CD4-positive, CD25-positive, alpha-beta regulatory T cell (primary cell): ENCODE data around the gene GSG1. TPM values are rescaled to one million over a fixed set of nuclear protein-coding genes. Genes with fewer than 3 reads are reported as not detected.
A peak's percentile ranks its signal among the peaks of the same experiment; 100 is the strongest.

Source experiments
- ATAC-seq, 2 donors: fragments of 150-1000 bp; cut with Tn5 transposase; one replicate each; pipeline ENCODE4 v1.10.0; 2021; ENCODE audit warnings: low read depth in 2 of 2, moderate number of reproducible peaks in 2 of 2, moderate library complexity in 1 of 2
- DNase-seq, 3 donors: peaks; one replicate each; pipeline versions ENCODE4 v3.0.0 to v3.0.0-alpha.2; 2012 to 2022; ENCODE audit warnings: mixed read lengths in 1 of 3
- H3K27ac ChIP-seq: one replicate; pipeline ENCODE4 v1.7.0; 2013; ENCODE audit warnings: mild to moderate bottlenecking, low read length; ENCODE audit not compliant: insufficient read depth, poor library complexity, severe bottlenecking
- H3K27me3 ChIP-seq: one replicate; pipeline ENCODE4 v1.7.0; 2013; ENCODE audit warnings: low read length; ENCODE audit not compliant: control insufficient read depth, insufficient read depth
- H3K36me3 ChIP-seq: one replicate; pipeline ENCODE4 v1.7.0; 2013; ENCODE audit warnings: mild to moderate bottlenecking, low read length, moderate library complexity; ENCODE audit not compliant: control insufficient read depth, insufficient read depth
- H3K4me1 ChIP-seq: 2 replicates; pipeline ENCODE4 v1.7.0; 2013; ENCODE audit warnings: mild to moderate bottlenecking, low read length; ENCODE audit not compliant: insufficient read depth, control insufficient read depth, poor library complexity, severe bottlenecking
- H3K4me3 ChIP-seq: one replicate; pipeline ENCODE4 v1.7.0; 2013; ENCODE audit warnings: low read depth, mild to moderate bottlenecking, low read length, moderate library complexity
- H3K9me3 ChIP-seq, 2 experiments: 1 replicate in 1 of 2; 2 replicates in 1 of 2; pipeline ENCODE4 v1.7.0; 2013; ENCODE audit warnings: low read length in 2 of 2, mild to moderate bottlenecking in 1 of 2, moderate library complexity in 1 of 2; ENCODE audit not compliant: control insufficient read depth in 2 of 2
- H3K27ac Mint-ChIP-seq, 3 donors: one replicate each; pipeline ENCODE4 v1.8.0; 2020 to 2022; ENCODE audit warnings: mild to moderate bottlenecking in 3 of 3, mixed read lengths in 3 of 3, moderate library complexity in 2 of 3
- H3K27me3 Mint-ChIP-seq: one replicate; pipeline ENCODE4 v1.8.0; 2022; ENCODE audit warnings: mild to moderate bottlenecking, mixed read lengths
- H3K36me3 Mint-ChIP-seq: one replicate; pipeline ENCODE4 v1.8.0; 2020; ENCODE audit warnings: mixed read lengths
- H3K4me1 Mint-ChIP-seq, 4 donors: one replicate each; pipeline ENCODE4 v1.8.0; 2020 to 2022; ENCODE audit warnings: mixed read lengths in 4 of 4, mild to moderate bottlenecking in 1 of 4
- H3K4me3 Mint-ChIP-seq, 4 donors: one replicate each; pipeline ENCODE4 v1.8.0; 2020 to 2022; ENCODE audit warnings: mild to moderate bottlenecking in 4 of 4, mixed read lengths in 4 of 4, moderate library complexity in 3 of 4
- H3K9me3 Mint-ChIP-seq, 7 donors: one replicate each; pipeline ENCODE4 v1.8.0; 2020 to 2022; ENCODE audit warnings: mixed read lengths in 7 of 7, mild to moderate bottlenecking in 3 of 7, moderate library complexity in 2 of 7
- polyA plus RNA-seq, 4 donors: library from polyadenylated mRNA; unstranded; fragments of 300-500 nt; fragmentation: Illumina TruSeq; gene quantifications; one replicate each; pipeline ENCODE4 v1.2.3, GENCODE V29; 2021
- total RNA-seq: library from RNA; stranded (reverse); gene quantifications from one replicate; pipeline ENCODE4 v1.2.3, GENCODE V29; 2022

Gene GSG1
- total and polyA plus RNA-seq, 5 donors from 2014 or later = 0.45 TPM; not detected in 4

DNA sequence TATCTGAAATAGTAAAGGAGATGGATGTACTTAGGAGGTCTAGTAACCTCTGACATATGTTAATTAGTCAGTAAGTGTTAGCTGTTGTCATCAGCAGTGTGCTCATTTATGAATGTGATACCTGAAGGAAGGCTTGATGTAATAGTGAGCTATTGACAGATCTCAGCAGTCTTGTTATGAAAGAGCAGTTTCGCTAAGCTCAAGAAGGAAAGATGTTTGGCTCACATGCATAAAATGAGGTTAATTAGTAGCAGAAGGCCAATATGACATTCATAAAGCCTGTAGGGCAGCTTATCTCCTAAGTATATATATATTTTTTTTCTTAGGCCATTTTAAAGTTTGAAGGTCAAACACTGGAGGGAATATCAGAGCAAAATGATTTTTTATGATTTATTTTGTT, 56.5 kb downstream of the GSG1 start:
- no peak overlapping the region for H3K27ac Mint-ChIP-seq
- H3K27me3 Mint-ChIP-seq = peaks cover 20% of the 10 kb centered on the region
- H3K4me3 Mint-ChIP-seq = peak overlapping the region in 2 of 4 donors; percentile 4 to 89
- H3K27me3 ChIP-seq = no peaks in the 10 kb centered on the region
- peaks cover 8% of the 10 kb centered on the region for H3K4me1 ChIP-seq
- H3K36me3 ChIP-seq = no peaks in the 10 kb centered on the region
- no peaks in the 10 kb centered on the region for H3K9me3 ChIP-seq
- H3K9me3 Mint-ChIP-seq = no peaks in the 10 kb centered on the region
- H3K27ac ChIP-seq = no peak overlapping the region
- DNase-seq = peak in 1 of 3 donors; percentile 20
- no peak overlapping the region for H3K4me3 ChIP-seq
- peaks cover 6 to 24% (median 15%) of the 10 kb centered on the region in 4 donors for H3K4me1 Mint-ChIP-seq
- no peak for ATAC-seq
- no peaks in the 10 kb centered on the region for H3K36me3 Mint-ChIP-seq

DNA sequence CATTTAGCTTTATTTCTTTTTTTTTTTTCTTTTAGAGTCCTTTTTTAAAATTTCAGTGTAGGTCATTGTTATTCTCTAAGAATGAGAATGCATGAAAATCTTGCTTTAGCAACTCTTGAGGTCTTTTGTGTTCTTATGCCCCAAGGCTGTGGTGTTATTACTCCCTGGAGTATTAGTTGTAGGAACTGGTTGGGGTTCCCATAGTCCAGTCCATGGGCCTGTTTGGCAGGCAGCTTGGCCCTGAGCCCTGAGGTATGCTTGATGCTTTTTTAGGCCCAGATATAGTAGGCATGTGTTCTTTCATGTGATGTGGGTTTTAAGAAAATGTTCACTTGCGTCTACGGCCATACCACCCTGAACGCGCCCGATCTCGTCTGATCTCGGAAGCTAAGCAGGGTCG, 57.7 kb downstream of the GSG1 start:
- Histone ChIP-seq H3K27me3 (no peaks in the 10 kb centered on the region), H3K4me1 (peaks cover 8% of the 10 kb centered on the region), H3K36me3 (no peaks in the 10 kb centered on the region), H3K4me3 (no peak overlapping the region), H3K27ac (no peak overlapping the region), H3K9me3 (no peaks in the 10 kb centered on the region)
- Mint-ChIP-seq H3K9me3 (peaks cover 0 to 2% (median 0%) of the 10 kb centered on the region in 7 donors), H3K27ac (peak overlapping the region in 1 of 3 donors; percentile 11), H3K4me1 (peaks cover 6 to 22% (median 15%) of the 10 kb centered on the region in 4 donors), H3K27me3 (peaks cover 30% of the 10 kb centered on the region), H3K4me3 (peak overlapping the region; percentile 55 to 90 (median 88)), H3K36me3 (no peaks in the 10 kb centered on the region)
- no peak for ATAC-seq
- no peak for DNase-seq

DNA sequence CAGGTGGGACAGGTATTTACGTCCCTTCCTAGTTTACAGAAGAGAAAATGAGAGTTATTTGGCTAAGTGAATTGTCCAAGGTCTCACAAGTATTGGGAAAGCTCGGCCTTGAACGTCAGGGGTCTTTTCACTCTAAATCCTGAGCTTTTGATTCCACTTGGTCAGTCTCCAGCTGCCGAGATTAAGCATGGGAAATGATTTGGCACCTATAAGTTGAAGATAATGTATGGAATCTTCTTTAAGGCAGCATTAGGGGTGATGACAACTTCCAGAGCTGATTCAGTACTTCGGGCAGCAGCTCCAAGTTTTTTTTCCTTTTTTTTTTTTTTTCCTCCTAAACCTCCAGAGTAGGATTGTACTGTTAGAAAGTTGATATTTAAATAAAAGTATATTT, 58.6 kb downstream of the GSG1 start:
- Mint-ChIP-seq H3K4me1 (peaks cover 6 to 22% (median 15%) of the 10 kb centered on the region in 4 donors), H3K4me3 (peak overlapping the region; percentile 86 to 97 (median 90)), H3K27me3 (peaks cover 31% of the 10 kb centered on the region), H3K27ac (peak overlapping the region in 2 of 3 donors; percentile 39 to 75), H3K9me3 (peaks cover 0 to 2% (median 0%) of the 10 kb centered on the region in 7 donors), H3K36me3 (no peaks in the 10 kb centered on the region)
- Histone ChIP-seq H3K36me3 (no peaks in the 10 kb centered on the region), H3K4me1 (peaks cover 8% of the 10 kb centered on the region), H3K9me3 (no peaks in the 10 kb centered on the region), H3K27me3 (no peaks in the 10 kb centered on the region), H3K4me3 (peak overlapping the region; percentile 79), H3K27ac (no peak overlapping the region)
- DNase-seq (no peak), ATAC-seq (no peak)

DNA sequence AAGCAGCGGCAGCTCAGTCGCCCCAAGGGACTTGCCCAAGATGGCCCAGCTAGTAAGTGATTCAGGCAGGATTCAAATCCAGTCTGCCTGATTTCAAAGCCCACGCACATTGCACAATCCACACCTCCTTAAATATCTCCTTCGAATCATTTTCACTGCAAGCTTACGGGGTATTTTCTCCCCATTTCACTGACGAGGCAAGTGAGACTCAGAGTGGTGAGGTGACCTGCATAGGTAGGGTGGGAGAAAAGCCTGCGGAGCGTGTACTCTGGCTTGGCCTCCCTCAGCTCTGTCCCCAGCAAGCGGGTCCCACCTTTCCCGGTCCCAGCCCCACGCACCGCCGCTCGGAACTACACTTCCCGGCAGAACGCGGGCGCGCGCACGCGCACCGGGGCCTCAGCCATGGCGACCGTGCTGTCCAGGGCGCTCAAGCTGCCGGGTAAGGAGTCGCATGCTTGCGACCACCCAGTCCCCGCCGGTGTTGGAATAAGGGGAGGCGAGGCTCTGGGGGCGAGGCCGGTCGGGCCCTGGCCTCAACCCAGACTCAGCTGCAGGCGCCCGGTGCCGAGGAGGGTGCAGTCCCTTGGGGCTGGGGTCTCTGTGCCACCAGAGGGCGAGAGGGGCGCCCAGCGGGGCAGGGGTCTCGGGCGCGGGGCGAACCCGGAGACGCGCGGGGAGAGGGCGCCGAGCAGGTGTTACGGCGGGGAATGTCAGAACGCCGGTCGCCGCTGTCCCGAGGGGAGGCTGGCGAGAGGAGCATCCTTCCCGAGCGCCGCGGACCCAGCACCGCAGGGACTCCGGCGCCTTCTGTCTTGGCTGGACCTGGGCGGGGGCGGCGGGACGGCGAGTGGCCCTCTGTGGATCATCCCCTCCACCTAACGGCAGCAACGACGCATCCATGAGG, 59.2 kb downstream of the GSG1 start, which contains the start of gene FAM234B:
Gene FAM234B, plus strand, starts transcription at position 380 of the 904 bp plus-strand sequence. Its CDS starts 23 bp downstream, at position 403.
- ATAC-seq = peak; percentile 88 to 92
- peaks cover 8% of the 10 kb centered on the region for H3K4me1 ChIP-seq
- no peaks in the 10 kb centered on the region for H3K27me3 ChIP-seq
- no peaks in the 10 kb centered on the region for H3K9me3 ChIP-seq
- peak within 1 kb of the TSS; percentile 86 to 97 (median 90) for H3K4me3 Mint-ChIP-seq
- H3K36me3 Mint-ChIP-seq = no peaks in the 10 kb centered on the region
- H3K27me3 Mint-ChIP-seq = peaks cover 30% of the 10 kb centered on the region
- H3K27ac Mint-ChIP-seq = peak within 1 kb of the TSS in 2 of 3 donors; percentile 43 to 75
- no peaks in the 10 kb centered on the region for H3K36me3 ChIP-seq
- peaks cover 6 to 22% (median 15%) of the 10 kb centered on the region in 4 donors for H3K4me1 Mint-ChIP-seq
- H3K27ac ChIP-seq = peak within 1 kb of the TSS; percentile 38
- H3K4me3 ChIP-seq = peak within 1 kb of the TSS; percentile 79
- H3K9me3 Mint-ChIP-seq = peaks cover 0 to 2% (median 0%) of the 10 kb centered on the region in 7 donors
- DNase-seq = peak; percentile 49 to 71 (median 58)

GRCh38 chr12:13042666-13043230, 60.7 kb downstream of the GSG1 start:
- H3K27ac ChIP-seq = no peak overlapping the region
- Mint-ChIP-seq H3K27me3 (peaks cover 31% of the 10 kb centered on the region), H3K9me3 (peaks cover 0 to 2% (median 0%) of the 10 kb centered on the region in 7 donors), H3K4me1 (peaks cover 6 to 22% (median 11%) of the 10 kb centered on the region in 4 donors), H3K36me3 (no peaks in the 10 kb centered on the region), H3K27ac (no peak overlapping the region), H3K4me3 (peak overlapping the region; percentile 86 to 97 (median 90))
- ATAC-seq = no peak
- H3K4me1 ChIP-seq = peaks cover 8% of the 10 kb centered on the region
- DNase-seq = no peak
- no peaks in the 10 kb centered on the region for H3K36me3 ChIP-seq
- H3K27me3 ChIP-seq = no peaks in the 10 kb centered on the region
- no peaks in the 10 kb centered on the region for H3K9me3 ChIP-seq
- H3K4me3 ChIP-seq = no peak overlapping the region

DNA sequence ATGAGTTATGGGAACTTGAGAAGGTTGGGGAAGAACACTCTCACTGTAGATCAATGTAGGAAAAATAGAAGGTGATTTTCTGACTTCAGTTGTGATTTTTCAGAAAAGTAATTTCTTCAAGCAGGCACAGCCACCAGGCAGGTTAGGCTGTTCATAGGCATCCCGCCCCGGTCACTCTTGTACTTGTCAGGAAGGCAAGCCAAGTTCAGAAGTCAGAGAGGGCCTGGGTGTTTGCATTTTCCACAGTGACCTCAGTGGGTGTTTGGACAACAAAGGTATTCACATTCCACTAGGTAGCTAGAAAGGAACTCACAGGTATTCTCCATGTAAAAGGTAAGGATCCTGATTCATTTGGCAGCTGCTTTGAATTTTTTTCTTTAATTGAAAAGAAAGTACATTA, 62.2 kb downstream of the GSG1 start:
- Mint-ChIP-seq H3K9me3 (peaks cover 0 to 2% (median 0%) of the 10 kb centered on the region in 7 donors), H3K4me3 (peak overlapping the region in 1 of 4 donors; percentile 75), H3K27ac (no peak overlapping the region), H3K36me3 (no peaks in the 10 kb centered on the region), H3K27me3 (peaks cover 35% of the 10 kb centered on the region), H3K4me1 (peaks cover 6 to 21% (median 11%) of the 10 kb centered on the region in 4 donors)
- ATAC-seq = no peak
- no peak for DNase-seq
- Histone ChIP-seq H3K9me3 (no peaks in the 10 kb centered on the region), H3K27me3 (no peaks in the 10 kb centered on the region), H3K4me3 (no peak overlapping the region), H3K36me3 (no peaks in the 10 kb centered on the region), H3K4me1 (peaks cover 8% of the 10 kb centered on the region), H3K27ac (no peak overlapping the region)

- no peak for ATAC-seq
- H3K27ac Mint-ChIP-seq = no peak overlapping the region
- no peaks in the 10 kb centered on the region for H3K9me3 ChIP-seq
- H3K36me3 Mint-ChIP-seq = no peaks in the 10 kb centered on the region
- DNase-seq = no peak
- peaks cover 0 to 2% (median 0%) of the 10 kb centered on the region in 7 donors for H3K9me3 Mint-ChIP-seq
- no peak overlapping the region for H3K4me3 Mint-ChIP-seq
- H3K27me3 ChIP-seq = no peaks in the 10 kb centered on the region
- H3K4me1 ChIP-seq = no peaks in the 10 kb centered on the region
- H3K27ac ChIP-seq = no peak overlapping the region
- H3K4me1 Mint-ChIP-seq = peaks cover 0 to 5% (median 2%) of the 10 kb centered on the region in 4 donors
- no peak overlapping the region for H3K4me3 ChIP-seq
- H3K27me3 Mint-ChIP-seq = peaks cover 37% of the 10 kb centered on the region
- H3K36me3 ChIP-seq = no peaks in the 10 kb centered on the region
Observed at GRCh38 chr12:13039328-13039956, 64.0 kb downstream of the GSG1 start.
